DND-41 (cell line): ENCODE measurements around the gene CLEC3B.

Source experiments
- ATAC-seq: fragments of 200-7000 bp; cut with Tn5 transposase; 3 replicates; pipeline ENCODE4 v1.9.1; 2021; ENCODE audit warnings: low read depth; ENCODE audit not compliant: insufficient read depth
- DNase-seq: peaks from one replicate; pipeline ENCODE4 v3.0.0-alpha.2; 2020
- H2AFZ ChIP-seq: 2 replicates; pipeline ENCODE4 v1.6.0; 2012; ENCODE audit warnings: low read depth, low read length
- H3K27ac ChIP-seq: 2 replicates; pipeline ENCODE4 v1.5.1; 2012; ENCODE audit warnings: low read length, inconsistent platforms
- H3K27me3 ChIP-seq: fragments of 200-600 bp; sonication (generic); 2 replicates; pipeline ENCODE4 v1.6.0; 2012; ENCODE audit warnings: low read length, mild to moderate bottlenecking, inconsistent platforms; ENCODE audit not compliant: insufficient read depth, poor library complexity
- H3K36me3 ChIP-seq: 2 replicates; pipeline ENCODE4 v1.5.1; 2012; ENCODE audit warnings: low read length, inconsistent platforms; ENCODE audit not compliant: insufficient read depth
- H3K4me1 ChIP-seq: 2 replicates; pipeline ENCODE4 v1.5.1; 2012; ENCODE audit warnings: mild to moderate bottlenecking, low read length; ENCODE audit not compliant: insufficient read depth
- H3K4me2 ChIP-seq: 2 replicates; pipeline ENCODE4 v1.6.0; 2012; ENCODE audit warnings: mild to moderate bottlenecking, moderate library complexity, low read length, inconsistent platforms; ENCODE audit not compliant: insufficient read depth
- H3K4me3 ChIP-seq, 2 experiments: fragments of 200-600 bp in 1 of 2; shearing (Covaris generic) in 1 of 2; 2 replicates each; pipeline ENCODE4 v1.5.1; 2012 to 2016; ENCODE audit warnings: inconsistent platforms in 2 of 2, low read length in 2 of 2, mild to moderate bottlenecking in 2 of 2, low read depth in 1 of 2, moderate library complexity in 1 of 2
- H3K79me2 ChIP-seq: 2 replicates; pipeline ENCODE4 v1.6.0; 2012; ENCODE audit warnings: low read length, inconsistent platforms; ENCODE audit not compliant: insufficient read depth
- H3K9ac ChIP-seq: 2 replicates; pipeline ENCODE4 v1.6.0; 2012; ENCODE audit warnings: low read depth, mild to moderate bottlenecking, inconsistent platforms, low read length, moderate library complexity
- H3K9me3 ChIP-seq: 2 replicates; pipeline ENCODE4 v1.5.1; 2012; ENCODE audit warnings: low read length, moderate library complexity, mild to moderate bottlenecking, inconsistent platforms; ENCODE audit not compliant: insufficient read depth, severe bottlenecking
- H4K20me1 ChIP-seq: 2 replicates; pipeline ENCODE4 v1.6.0; 2012; ENCODE audit warnings: low read length; ENCODE audit not compliant: insufficient read depth
- CTCF ChIP-seq: IDR thresholded peaks from 2 replicates; pipeline ENCODE4 v1.5.1; 2012; ENCODE audit warnings: borderline replicate concordance, low read length, moderate library complexity, mild to moderate bottlenecking; ENCODE audit not compliant: poor library complexity, severe bottlenecking; ENCODE audit errors: extremely low read depth
- EZH2 ChIP-seq: IDR thresholded peaks from 3 replicates; pipeline ENCODE4 v1.6.1; 2012; ENCODE audit warnings: borderline replicate concordance, low read depth, mild to moderate bottlenecking, moderate library complexity, low read length, inconsistent platforms; ENCODE audit not compliant: severe bottlenecking

Gene CLEC3B

DNA sequence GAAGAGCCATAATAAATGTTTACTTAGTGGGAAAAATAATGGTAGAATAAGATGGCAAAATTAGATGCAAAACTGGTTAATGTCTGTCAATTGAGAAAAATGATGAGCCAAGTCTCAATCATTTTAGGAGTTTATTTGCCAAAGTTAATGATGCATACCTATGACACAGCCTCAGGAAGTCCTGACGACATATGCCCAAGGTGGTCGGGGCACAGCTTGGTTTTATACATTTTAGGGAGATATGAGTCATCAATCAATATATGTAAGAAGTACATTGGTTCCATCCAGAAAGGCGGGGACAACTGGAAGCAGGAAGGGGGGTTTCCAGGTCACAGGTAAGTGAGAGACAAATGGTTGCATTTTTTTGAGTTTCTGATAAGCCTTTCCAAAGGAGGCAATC is 31.5 kb downstream of the CLEC3B start:
- ATAC-seq (no peak), DNase-seq (no peak)
- Histone ChIP-seq H3K9me3 (no peaks in the 10 kb centered on the region), H3K4me2 (no peak overlapping the region), H4K20me1 (no peaks in the 10 kb centered on the region), H3K4me1 (no peaks in the 10 kb centered on the region), H3K27me3 (no peaks in the 10 kb centered on the region), H3K79me2 (no peaks in the 10 kb centered on the region), H3K27ac (no peak overlapping the region), H3K4me3 (no peak overlapping the region), H3K9ac (no peak overlapping the region), H3K36me3 (no peaks in the 10 kb centered on the region), H2AFZ (no peak overlapping the region)
- TF ChIP-seq CTCF = no peak
- no peak for TF ChIP-seq EZH2

- Histone ChIP-seq H3K27me3 (no peaks in the 10 kb centered on the region), H2AFZ (no peak overlapping the region), H3K4me1 (no peaks in the 10 kb centered on the region), H4K20me1 (no peaks in the 10 kb centered on the region), H3K9ac (no peak overlapping the region), H3K4me3 (no peak overlapping the region), H3K4me2 (no peak overlapping the region), H3K27ac (no peak overlapping the region), H3K79me2 (no peaks in the 10 kb centered on the region), H3K36me3 (no peaks in the 10 kb centered on the region), H3K9me3 (no peaks in the 10 kb centered on the region)
- TF ChIP-seq EZH2 = no peak
- DNase-seq (no peak), ATAC-seq (no peak)
Measured at GRCh38 chr3:45059132-45059531, 33.0 kb downstream of the CLEC3B start.

GRCh38 chr3:45060165-45060892 is 34.2 kb downstream of the CLEC3B start:
- Histone ChIP-seq H3K27me3 (no peaks in the 10 kb centered on the region), H4K20me1 (no peaks in the 10 kb centered on the region)

GRCh38 chr3:45062697-45063070 is 36.6 kb downstream of the CLEC3B start:
- no peaks in the 10 kb centered on the region for H3K27me3 ChIP-seq
- H4K20me1 ChIP-seq = no peaks in the 10 kb centered on the region
- ATAC-seq = no peak
- H3K4me2 ChIP-seq = no peak overlapping the region
- H3K9me3 ChIP-seq = no peaks in the 10 kb centered on the region
- no peak overlapping the region for H3K9ac ChIP-seq
- no peak for DNase-seq
- no peak overlapping the region for H3K4me3 ChIP-seq
- H3K4me1 ChIP-seq = peaks cover 11% of the 10 kb centered on the region
- no peak overlapping the region for H3K27ac ChIP-seq
- H2AFZ ChIP-seq = no peak overlapping the region
- no peaks in the 10 kb centered on the region for H3K36me3 ChIP-seq
- no peak for TF ChIP-seq CTCF
- no peak for TF ChIP-seq EZH2
- no peaks in the 10 kb centered on the region for H3K79me2 ChIP-seq

More at GRCh38 chr3:45060165-45060892, 34.2 kb downstream of the CLEC3B start:
- H3K9me3 ChIP-seq = no peaks in the 10 kb centered on the region
- H3K9ac ChIP-seq = no peak overlapping the region
- H2AFZ ChIP-seq = no peak overlapping the region
- H3K4me2 ChIP-seq = no peak overlapping the region
- no peak overlapping the region for H3K4me3 ChIP-seq
- TF ChIP-seq EZH2 = no peak
- peaks cover 10% of the 10 kb centered on the region for H3K4me1 ChIP-seq
- no peaks in the 10 kb centered on the region for H3K79me2 ChIP-seq
- H3K36me3 ChIP-seq = no peaks in the 10 kb centered on the region
- no peak overlapping the region for H3K27ac ChIP-seq
- DNase-seq (no peak), ATAC-seq (no peak)
